Mucosa of descending colon (tissue), 3 donors: Measurements from ENCODE around the gene BUB1B. TPM values are rescaled to one million over a fixed set of nuclear protein-coding genes. Genes with fewer than 3 reads are reported as not detected.

Experiments
- ATAC-seq: fragments of 200-7000 bp; cut with Tn5 transposase; one replicate; pipeline ENCODE4 v1.9.1; 2020; ENCODE audit warnings: mild to moderate bottlenecking, moderate library complexity
- DNase-seq, 3 donors: peaks; one replicate each; pipeline ENCODE4 v3.0.0-alpha.2; 2020
- H3K36me3 ChIP-seq: fragments of 200-600 bp; one replicate; pipeline ENCODE4 v1.8.0; 2021; ENCODE audit warnings: low read depth, mild to moderate bottlenecking
- H3K4me1 ChIP-seq: fragments of 200-600 bp; one replicate; pipeline ENCODE4 v1.8.0; 2021; ENCODE audit warnings: low read depth, mild to moderate bottlenecking
- H3K4me3 ChIP-seq: fragments of 200-600 bp; one replicate; pipeline ENCODE4 v1.8.0; 2021; ENCODE audit warnings: mild to moderate bottlenecking
- H3K9me3 ChIP-seq: fragments of 200-600 bp; one replicate; pipeline ENCODE4 v1.8.0; 2021; ENCODE audit warnings: mild to moderate bottlenecking
- intact Hi-C, 2 donors: fragments of 100-400 bp; cut with DNase I in 1 of 2; cut with micrococcal nuclease in 1 of 2; formaldehyde crosslinking; loops; one replicate each; pipeline versions ENCODE4 v1.11.0 to v1.11.1; 2022; cut with DNase I, micrococcal nuclease
- total RNA-seq, 3 donors: library from RNA; stranded (reverse); fragmentation: NEBNext Ultra II Directional in 2 of 3; extraction: Animal tissue kit (Norgen Biotek cat#: 25700) in 2 of 3; gene quantifications; one replicate each; pipeline versions ENCODE4 v1.2.1 to v1.2.4, GENCODE V29; 2021 to 2023
- TF ChIP-seq, protein P1 (sequence below): fragments of 200-600 bp; IDR thresholded peaks from one replicate; pipeline ENCODE4 v1.8.0; 2022; ENCODE audit warnings: antibody characterized with exemption, mild to moderate bottlenecking
- donor health status: DM: no; HTN: no; CAD: no; lungs with moderate emphysema.
- donor health status: DM: no; HTN: no; CAD: no.
- donor health status: DM: no; HTN: yes; CAD: no.

BUB1B gene
- total RNA-seq, 3 donors from 2014 or later, result 5.0 to 13.6 (median 5.1) TPM

DNA sequence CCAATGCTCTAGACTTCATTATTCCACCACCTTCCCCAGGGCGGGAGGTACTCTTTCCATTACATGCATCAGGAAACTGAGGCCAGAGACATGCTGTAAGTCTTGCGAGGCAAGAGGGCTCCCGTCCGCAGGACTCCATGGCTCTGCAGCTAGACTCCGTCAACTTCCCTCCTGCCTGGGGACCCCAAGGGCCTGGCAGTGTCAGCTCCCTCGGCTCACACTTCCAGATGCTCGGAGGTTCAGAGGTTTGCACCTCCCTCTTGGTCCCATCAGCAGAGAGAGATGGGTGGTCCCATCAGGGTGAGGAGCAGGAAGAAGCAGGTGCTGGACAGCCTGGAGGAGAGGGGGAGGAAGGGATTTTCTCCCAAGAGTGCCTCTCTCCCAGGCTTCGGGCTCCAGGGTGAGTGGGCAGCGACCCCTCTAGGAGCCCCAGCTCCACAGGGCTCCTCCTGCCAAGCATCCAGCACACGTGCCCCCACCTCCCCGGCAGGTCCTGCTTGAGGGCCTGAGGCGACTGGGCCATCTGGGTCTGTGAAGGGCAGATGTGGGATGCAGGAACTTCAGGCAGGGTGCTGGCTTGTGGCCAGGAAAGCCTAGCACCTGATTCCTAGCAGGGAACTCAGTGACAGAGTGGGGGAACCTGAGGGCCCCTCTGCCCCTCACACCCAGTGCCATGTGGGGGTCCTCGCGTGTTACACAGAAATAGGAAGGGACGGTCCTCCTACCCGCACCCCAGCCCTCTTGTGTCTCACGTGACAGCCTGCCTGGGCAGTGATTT is 87.3 kb downstream of the BUB1B start:
- TF ChIP-seq, protein P1, sequence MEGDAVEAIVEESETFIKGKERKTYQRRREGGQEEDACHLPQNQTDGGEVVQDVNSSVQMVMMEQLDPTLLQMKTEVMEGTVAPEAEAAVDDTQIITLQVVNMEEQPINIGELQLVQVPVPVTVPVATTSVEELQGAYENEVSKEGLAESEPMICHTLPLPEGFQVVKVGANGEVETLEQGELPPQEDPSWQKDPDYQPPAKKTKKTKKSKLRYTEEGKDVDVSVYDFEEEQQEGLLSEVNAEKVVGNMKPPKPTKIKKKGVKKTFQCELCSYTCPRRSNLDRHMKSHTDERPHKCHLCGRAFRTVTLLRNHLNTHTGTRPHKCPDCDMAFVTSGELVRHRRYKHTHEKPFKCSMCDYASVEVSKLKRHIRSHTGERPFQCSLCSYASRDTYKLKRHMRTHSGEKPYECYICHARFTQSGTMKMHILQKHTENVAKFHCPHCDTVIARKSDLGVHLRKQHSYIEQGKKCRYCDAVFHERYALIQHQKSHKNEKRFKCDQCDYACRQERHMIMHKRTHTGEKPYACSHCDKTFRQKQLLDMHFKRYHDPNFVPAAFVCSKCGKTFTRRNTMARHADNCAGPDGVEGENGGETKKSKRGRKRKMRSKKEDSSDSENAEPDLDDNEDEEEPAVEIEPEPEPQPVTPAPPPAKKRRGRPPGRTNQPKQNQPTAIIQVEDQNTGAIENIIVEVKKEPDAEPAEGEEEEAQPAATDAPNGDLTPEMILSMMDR, result no peak
- DNase-seq, result no peak
- Histone ChIP-seq H3K4me3 (no peak overlapping the region), H3K4me1 (peaks cover 9% of the 10 kb centered on the region), H3K36me3 (no peaks in the 10 kb centered on the region), H3K9me3 (no peaks in the 10 kb centered on the region)
- intact Hi-C loops, result no loop called here
- ATAC-seq, result no peak

- Histone ChIP-seq H3K4me1 (peaks cover 14% of the 10 kb centered on the region), H3K36me3 (no peaks in the 10 kb centered on the region), H3K9me3 (no peaks in the 10 kb centered on the region), H3K4me3 (no peak overlapping the region)
- ATAC-seq, result no peak
- DNase-seq, result peak in 2 of 3 donors; percentile 15 to 38
- intact Hi-C loops, result no loop called here
- TF ChIP-seq, protein P1, result no peak
These were observed 88.8 kb downstream of the BUB1B start for GRCh38 chr15:40249477-40250303.

DNA sequence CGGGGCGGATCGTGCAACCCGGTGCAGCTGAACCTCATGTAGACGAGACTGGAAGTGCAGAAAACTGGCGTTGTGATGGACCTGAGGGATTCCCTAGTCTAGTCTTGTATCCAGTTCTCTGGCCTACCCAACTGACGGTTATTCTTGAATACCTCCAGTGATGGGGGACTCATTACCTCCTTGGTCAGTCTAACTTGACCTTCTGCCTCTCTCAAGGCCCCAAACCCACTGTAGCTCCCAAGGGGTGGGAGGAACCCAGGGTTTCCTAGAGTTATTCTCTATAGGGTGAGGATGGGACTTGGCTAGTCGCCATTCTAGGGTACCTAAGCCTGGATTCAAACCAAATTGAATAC is 89.4 kb downstream of the BUB1B start:
- ATAC-seq (no peak), DNase-seq (no peak)
- H3K9me3 ChIP-seq, result no peaks in the 10 kb centered on the region
- peaks cover 14% of the 10 kb centered on the region for H3K4me1 ChIP-seq
- H3K4me3 ChIP-seq, result no peak overlapping the region
- no peaks in the 10 kb centered on the region for H3K36me3 ChIP-seq
- TF ChIP-seq, protein P1, result no peak
- intact Hi-C loops, result no loop called here

- Histone ChIP-seq H3K4me3 (no peak overlapping the region), H3K4me1 (peaks cover 14% of the 10 kb centered on the region), H3K9me3 (no peaks in the 10 kb centered on the region), H3K36me3 (no peaks in the 10 kb centered on the region)
- TF ChIP-seq, protein P1, result no peak
- DNase-seq, result peak in 2 of 3 donors; percentile 15 to 16
- intact Hi-C loops, result no loop called here
- no peak for ATAC-seq
These were observed 90.1 kb downstream of the BUB1B start for GRCh38 chr15:40250771-40251483.

GRCh38 chr15:40251486-40252140 is 90.7 kb downstream of the BUB1B start:
- ATAC-seq (no peak), DNase-seq (peak in 2 of 3 donors; percentile 10 to 31)
- intact Hi-C loops, result no loop called here
- Histone ChIP-seq H3K4me1 (peaks cover 14% of the 10 kb centered on the region), H3K4me3 (no peak overlapping the region), H3K9me3 (no peaks in the 10 kb centered on the region), H3K36me3 (no peaks in the 10 kb centered on the region)
- TF ChIP-seq, protein P1, result no peak
